Measurements from ENCODE around the gene IL21R. TPM values are rescaled to one million over a fixed set of nuclear protein-coding genes. Genes with fewer than 3 reads are reported as not detected.
"Not testable (repeated sequence)": the region's sequence is repeated elsewhere in the genome, so short reads cannot be mapped to it uniquely, and the experiment has no call there.

IL21R gene
- polyA plus RNA-seq, 4 donors = 0.14 to 0.34 (median 0.28) TPM

DNA sequence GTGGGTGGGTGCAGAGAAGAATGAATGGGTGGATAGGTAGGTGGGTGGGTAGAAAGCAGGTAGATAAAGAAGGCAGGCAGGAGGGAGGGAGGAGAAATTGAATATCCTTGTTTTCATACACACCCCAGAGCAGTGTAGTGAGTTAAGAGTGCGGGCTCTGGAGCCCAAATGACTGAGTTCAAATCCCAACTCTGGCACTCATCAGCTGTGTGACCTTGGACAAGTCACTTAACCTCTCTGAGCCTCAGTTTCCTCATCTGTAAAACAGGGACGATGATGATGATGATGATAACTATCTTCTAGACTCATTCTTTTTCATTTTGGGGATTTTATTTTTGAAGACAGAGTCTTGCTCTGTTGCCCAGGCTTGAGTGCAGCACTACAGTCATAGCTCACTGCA, 2.0 kb upstream of the IL21R start:
- no peak for DNase-seq (ENCODE audit: low read depth in 4 of 4, low spot score in 3 of 4)

DNA sequence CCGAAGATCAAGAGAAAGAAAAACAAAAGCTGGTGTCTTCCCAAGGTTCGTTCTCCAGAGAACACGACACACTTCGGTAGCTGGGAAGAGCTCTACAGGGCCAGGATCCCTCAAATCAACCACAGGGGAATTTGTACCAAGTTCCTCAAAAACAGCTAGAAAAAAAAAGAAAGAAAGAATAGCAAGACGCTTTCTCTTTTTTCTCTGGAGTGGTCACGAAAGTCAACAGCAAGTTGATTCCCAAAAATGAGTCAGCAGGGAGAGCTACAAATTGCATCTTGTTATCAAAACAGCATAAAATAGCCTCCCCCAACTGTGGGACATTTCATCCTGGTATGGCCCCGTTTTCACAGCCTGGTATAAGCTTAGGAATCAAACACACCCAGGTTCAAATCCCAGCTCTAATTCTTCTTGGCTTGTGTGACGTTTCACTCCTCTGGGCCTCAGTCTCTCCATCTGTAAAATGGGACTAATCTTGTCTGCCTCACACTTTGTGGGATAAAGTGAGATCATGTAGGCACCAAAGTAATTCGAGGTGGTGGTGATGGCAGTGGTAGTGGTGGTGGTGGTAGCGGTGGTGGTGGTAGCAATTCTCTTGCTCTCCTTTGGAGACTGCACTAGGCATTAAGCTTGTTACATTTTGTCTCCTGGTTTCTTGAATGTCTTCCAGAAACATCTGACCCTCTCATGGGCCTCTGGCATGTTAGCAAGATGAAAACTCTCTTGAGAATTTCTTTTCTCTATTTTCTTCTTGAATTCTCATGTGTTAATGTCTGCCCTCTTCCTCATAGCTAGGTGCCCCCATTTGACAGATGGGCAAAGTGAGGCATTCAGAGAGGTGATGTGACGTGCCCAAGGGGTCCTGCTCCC, 988 bp upstream of the IL21R start:
- no peak for DNase-seq (ENCODE audit: low read depth in 4 of 4, low spot score in 3 of 4)

DNA sequence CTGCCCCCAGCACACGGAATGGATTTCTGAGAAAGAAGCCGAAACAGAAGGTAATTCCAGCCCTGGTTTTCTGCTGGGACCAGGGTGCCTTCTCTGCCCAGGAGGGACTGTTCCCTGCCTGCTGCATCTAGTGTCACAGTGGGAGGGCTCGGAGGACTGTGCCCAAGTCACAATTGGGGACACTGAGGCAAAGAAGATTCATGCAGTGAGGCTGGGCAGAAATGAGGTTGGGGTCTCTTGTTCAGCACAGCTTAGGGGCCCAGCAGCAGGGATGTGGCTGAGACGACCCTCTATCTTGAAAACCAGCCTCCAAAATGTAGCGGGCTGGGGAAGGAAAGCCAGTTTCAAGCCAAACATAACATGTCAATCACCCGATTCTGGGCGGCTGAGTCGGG, 592 bp downstream of the IL21R start:
- DNase-seq (ENCODE audit: low read depth in 4 of 4, low spot score in 3 of 4) = no peak

DNA sequence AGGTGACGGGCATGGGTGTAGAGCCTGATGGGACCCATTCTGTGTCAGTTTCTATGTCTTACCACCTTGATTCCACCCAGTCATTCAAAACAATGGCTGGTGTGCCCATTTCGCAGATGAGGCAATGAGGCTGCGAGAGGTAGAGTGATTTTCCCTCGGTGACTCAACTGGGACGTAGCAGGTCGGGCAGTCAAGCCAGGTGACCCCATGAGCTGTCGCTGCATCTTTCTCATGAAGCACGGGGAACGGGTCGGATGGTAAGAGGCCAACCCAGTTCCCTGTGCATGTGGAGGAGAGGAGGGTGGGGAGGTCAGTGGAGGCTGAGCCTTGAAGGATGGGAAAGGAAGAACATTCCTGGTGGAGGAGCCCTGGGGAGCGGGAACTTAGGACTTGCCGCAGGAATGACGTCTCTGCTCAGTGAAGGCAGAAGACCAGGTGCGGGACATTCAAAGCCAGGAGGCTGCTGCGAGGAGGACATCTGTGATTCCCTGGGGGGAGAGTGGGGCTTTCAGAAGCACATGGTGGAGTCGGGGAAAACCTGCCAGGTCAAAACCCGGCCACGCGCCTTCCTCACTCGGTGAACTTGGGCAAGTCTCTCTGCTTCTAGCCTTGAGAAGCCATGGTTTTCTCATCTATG, 1.1 kb downstream of the IL21R start:
- DNase-seq (ENCODE audit: low read depth in 4 of 4, low spot score in 3 of 4) = no peak

DNA sequence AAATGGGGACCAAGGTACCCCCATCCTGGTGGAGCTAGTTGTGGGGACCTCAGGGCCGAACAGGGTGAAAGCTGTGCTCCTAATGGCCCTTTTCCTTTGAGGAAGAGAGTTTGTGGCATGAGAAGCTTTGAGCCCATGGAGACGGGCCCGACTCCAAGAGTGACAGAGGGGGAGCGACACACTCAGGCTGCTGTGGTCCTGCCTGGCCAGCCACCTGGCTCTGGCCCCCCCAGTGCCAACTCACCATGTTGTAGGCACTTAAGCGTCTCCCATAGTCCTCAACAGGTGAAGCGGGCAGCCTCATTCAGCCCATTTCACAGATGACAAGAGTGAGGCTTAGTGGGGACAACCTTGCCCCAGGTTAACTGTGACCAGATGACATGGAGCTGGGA, 1.6 kb downstream of the IL21R start:
- no peak for DNase-seq (ENCODE audit: low read depth in 4 of 4, low spot score in 3 of 4)

DNA sequence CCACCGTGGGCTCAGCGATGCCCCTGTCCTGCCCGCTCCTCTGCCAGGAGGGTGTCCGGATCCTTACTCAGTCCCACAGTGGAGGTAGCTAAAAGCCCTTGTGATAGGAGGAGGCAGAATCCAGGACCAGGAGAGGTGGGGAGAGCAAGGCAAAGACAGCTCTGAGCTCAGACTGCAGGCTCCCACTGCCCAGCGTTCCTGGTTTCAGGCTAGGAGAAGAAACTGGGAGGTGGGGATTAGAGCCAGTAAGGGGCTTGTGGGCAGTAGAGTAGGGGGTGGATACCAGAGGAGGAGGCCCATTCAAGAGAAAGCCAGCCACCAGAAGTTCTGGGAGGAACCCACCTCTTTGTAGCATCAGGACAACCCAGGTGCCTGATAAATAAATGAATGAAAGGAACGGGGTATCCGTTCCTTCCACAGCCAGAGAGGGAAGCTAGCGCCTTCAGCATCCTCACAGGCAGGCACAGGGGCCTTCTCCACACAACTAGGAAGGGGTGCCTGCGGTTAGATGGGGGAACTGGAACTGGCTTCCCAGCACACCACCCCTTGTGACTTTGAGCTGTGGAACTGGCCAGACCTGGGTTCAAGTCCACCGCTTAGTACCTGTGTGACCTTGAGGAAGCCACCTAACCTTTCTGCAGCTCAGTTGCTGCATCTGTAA, 2.3 kb downstream of the IL21R start:
- DNase-seq (ENCODE audit: low read depth in 4 of 4, low spot score in 3 of 4) = no peak

DNA sequence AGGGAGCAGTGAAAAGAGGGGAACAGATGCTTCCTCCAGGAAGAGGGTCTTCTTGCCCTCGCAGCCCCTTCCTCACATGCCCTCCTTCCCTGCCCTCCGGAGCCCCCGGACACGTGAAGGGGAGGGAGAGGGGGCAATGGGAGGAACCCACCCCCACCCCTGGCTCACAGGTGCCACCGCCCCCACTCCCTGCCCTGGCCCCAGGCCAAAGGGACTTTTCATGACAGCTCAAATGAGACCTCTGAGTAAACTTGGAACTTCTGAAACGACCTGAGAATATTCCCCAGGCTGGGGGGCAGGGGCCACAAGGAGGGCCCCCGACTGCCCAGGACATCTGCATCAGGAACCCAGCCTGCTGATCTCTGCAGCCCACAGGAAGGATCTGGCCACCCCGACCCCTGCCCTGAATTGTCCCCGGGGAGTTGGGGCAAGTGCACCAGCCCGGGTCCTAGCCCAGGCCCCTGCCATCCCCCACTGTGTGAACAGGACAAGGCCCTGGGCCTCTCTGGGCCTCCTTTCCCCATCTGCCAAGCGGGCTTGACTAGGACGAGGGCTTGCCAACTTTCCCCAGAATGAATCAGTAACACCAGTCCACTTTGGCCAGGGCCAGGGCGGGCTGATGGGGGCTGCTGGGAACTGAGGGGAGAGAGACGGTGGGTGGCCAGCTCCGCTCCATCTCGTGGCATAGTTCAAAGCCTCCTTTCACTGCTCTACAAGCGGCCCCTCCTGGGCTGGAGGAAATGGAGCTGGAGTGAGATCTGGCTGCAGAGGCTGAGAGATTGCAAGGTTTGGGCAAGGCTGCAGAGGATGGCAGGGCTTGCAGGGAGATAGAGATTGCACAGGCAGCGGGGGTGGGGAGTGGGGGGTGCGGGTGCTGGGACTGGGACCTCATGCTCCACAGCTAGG, 3.8 kb downstream of the IL21R start:
- no peak for DNase-seq (ENCODE audit: low read depth in 4 of 4, low spot score in 3 of 4)

DNA sequence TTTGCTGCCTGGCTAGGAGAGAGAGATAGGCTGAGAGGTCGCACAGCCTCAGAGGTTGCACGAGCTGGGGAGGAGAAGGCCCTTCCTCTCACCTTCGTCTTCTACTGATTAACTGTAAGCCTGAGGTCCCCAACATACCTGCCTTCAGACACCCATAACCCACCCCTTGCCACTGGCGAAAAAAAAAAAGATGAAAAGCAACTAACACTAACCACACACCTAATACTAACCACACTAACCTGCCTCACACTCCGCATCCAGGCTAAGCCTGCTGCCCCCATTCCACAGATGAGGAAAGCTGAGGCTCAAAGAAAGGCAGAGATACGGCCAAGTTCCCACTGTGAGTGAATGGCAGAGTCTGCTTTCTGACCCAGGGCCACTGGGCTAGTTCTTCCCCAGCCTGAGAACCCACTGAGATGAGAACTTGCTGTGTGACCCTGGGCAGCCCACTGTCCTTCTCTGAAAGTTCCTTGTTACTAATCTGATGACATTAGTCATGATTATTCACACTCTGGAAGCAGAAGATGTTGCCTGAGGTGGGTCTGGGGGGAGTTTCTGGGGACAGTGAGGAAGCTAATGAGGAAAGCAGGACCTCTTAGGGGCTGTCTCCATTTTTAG, 4.6 kb downstream of the IL21R start:
- no peak for DNase-seq (ENCODE audit: low read depth in 4 of 4, low spot score in 3 of 4)

DNA sequence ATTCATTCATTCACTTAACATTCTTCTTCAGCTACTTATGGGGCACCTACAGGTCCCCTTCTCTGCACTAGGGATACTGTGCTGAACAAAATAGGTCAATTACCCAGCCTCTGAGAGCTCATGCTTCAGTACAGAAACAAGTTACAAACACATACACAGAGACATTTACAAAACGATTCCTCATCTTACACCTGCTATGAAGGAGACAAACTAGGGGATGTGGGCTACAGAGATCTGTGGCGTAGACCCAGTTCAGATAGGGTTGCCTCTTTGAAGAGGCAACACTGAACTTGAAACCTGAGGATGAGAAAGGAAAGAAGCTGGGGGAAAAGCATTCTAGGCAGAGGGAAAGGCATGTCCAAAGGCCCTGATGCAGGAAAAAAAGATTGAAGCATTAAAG, 5.2 kb downstream of the IL21R start:
- DNase-seq (ENCODE audit: low read depth in 4 of 4, low spot score in 3 of 4) = no peak

DNA sequence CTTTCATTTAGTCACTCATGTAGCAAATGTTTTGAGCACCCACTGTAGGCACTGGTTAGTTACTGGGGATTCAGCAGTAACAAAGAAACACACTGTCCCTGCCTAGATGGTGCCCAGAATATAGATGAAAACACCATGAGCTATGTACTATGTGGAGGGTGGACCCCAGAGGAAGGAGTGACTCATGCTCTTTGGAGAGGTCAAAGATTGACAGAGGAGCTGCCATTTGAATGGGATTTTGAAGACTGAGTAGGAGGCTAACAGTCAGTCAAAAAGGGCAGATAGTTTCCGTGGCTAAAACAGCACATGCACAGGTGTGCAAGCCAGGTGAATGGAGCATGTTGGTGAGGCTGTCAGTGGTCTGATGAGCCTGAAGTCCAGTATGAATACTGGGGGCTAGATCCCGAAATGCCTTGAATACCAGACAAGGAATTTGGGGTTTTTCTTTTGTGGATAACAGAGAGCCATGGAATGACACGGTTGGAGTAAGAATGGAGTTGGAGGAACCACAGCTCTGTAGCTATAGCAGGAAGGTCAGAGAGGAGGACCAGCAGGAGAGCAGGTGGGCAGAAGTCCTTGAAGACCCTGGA, 6.1 kb downstream of the IL21R start:
- DNase-seq (ENCODE audit: low read depth in 4 of 4, low spot score in 3 of 4) = no peak

DNA sequence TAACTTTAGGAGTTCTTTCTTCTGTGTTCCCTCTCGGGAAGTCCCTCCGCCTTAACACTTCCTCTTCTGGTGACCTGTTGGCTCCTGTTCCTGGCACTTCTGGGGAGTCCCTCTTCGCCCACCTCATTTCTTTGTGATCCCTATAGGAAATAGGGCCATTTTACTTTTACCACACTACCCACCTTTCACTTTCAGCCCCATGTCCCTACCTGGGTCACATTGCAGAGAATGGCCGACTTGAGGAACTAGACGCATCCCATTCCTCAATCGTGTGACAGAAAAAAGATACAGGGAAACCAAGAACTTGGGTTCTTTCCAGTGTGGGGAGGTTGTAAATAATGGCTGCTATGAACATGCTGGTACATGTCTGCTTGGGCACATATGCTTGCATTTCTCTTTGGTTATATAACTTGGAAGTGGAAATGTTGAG, 6.6 kb downstream of the IL21R start:
- no peak for DNase-seq (ENCODE audit: low read depth in 4 of 4, low spot score in 3 of 4)

DNA sequence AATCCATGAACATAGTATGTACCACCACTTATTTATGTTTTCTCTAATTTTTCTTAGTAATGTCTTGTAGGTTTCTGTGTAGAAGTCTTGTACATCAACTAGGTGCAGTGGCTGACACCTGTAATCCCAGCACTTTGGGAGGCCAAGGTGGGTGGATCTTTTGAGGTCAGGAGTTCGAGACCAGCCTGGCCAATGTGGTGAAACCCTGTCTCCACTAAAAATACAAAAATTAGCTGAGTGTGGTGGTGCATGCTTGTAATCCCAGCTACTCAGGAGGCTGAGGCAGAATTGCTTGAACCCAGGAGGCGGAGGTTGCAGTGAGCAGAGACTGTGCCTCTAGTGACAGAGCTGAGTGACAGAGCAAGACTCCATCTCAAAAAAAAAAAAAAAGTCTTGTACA, 8.0 kb downstream of the IL21R start:
- not testable (repeated sequence) for DNase-seq (ENCODE audit: low read depth in 4 of 4, low spot score in 3 of 4)

DNA sequence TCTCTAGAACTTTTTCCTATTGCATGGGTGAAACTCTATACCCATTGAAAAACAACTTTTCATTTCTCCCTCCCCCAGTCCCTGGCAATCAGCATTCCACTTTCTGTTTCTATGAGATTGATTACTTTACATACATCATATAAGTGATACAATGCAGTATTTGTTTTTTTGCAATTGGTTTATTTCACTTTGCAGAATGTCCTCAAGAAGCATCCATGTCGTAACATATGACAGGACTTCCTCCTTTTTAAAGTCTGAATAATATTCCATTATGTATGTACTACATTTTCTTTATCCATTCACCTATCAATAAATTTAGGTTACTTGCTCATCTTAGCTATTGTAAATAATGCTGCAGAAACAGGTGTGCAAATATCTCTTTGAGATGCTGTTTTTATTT, 8.8 kb downstream of the IL21R start:
- no peak for DNase-seq (ENCODE audit: low read depth in 4 of 4, low spot score in 3 of 4)

DNA sequence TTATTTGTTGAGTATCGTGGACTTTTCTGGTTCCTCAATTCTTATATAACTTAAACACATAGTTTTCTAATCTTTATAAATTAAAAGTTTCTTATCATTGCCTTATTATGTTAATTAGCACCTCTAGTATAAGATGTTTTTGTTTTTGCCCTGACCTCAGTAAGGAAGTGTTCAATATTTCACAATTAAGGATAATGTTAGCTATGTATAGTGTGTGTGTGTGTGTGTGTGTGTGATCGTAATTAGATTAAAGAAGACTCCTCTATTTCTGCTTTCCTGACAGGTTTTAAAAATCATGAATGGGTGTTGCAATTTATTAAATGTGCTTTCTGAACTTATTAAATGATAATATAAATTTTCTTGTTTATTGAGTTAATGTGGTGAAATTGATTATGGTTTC, 12.0 kb downstream of the IL21R start:
- no peak for DNase-seq (ENCODE audit: low read depth in 4 of 4, low spot score in 3 of 4)

DNA sequence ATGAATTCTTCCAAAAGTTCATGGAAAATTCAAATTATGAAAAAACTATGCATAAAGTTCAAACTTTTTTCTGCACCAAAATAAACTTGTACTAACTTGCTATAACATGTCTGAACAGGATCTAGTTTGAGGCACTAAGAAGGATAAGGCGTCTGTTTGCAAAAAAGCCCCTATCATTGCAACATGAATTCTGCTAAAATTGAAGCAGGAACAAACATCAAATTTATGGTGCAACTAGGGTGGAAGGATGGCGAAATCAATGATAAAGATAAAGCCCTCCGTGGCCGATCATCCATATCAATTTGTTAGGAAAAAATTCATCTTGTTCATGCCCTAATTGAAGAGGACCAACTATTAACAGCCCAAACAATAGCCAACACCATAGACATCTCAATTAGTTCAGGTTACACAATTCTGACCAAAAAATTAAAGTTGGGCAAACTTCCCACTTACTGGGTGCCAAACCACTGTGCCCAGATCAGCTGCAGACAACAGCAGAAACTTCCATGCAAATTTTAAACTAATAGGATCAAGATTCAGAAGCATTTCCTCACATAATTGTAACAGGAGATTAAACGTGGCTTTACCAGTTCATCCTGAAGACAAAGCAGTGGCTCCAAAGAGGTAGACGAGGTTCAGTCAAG, 12.9 kb downstream of the IL21R start:
- DNase-seq (ENCODE audit: low read depth in 4 of 4, low spot score in 3 of 4) = no peak

DNA sequence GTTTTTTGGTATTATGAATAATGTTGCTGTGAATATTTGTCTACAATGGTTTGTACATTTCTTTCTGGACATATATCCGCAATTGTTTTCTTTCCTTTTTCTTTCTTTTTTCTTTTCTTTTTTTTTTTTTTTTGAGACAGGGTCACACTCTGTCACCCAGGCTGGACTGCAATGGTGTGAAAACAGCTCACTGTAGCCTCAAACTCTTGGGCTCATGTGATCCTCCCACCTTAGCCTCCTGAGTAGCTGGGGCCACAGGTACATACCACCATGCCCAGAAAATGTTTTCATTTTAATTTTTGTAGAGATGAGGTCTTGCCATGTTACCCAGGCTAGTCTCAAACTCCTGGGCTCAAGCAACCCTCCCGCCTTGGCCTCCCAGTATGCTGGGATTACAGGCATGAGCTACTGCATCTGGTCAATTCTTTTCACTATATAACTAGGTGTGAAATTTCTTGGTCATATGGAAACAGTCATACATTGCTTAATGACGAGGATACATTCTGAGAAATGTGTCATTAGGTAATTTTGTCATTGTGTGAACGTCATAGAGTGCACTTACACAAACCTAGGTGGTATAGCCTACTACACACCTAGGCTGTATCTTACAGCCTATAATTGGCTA, 15.2 kb downstream of the IL21R start:
- DNase-seq (ENCODE audit: low read depth in 4 of 4, low spot score in 3 of 4) = no peak

DNA sequence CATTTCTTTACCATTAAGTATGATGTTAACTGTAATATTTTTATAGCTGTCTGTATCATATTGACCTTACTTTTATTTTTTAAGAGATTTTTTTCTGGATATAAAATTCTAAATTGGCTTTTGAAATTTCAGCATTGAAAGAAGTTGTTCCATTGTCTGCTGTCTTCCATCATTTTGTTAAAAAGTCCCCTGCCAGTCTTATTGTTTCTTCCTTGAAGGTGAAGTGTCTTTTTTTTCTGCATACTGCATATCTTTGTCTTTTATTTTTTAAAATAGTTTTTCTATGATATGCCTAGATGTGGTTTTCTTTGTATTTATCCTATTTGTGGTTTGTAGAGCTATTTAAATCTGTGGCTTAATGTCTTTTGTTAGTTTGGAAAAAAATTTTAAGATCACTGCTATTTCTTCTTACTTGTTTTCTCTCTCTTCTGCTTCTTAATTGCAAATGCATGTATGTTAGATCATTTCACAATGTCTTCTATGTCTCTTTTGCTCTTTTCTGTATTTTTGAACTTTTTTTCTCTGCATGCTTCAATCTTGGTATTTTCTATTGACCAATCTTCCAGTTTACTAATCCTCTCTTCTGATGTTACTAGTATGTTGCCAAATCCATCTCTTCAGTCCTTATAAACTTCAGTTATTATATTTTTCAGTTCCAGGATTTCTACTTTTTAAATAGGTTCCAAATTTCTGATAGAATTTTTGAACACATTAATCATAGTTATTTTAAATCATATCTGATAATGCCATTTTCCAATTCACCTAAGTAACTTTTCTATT, 20.2 kb downstream of the IL21R start:
- DNase-seq (ENCODE audit: low read depth in 4 of 4, low spot score in 3 of 4) = no peak
